Prostate gland (tissue), 2 donors: ENCODE data around the gene ZNF436.

Source experiments
- POLR2A ChIP-seq: fragments of 450-650 bp; IDR thresholded peaks from one replicate; pipeline ENCODE4 v1.6.1; 2016; ENCODE audit warnings: antibody characterized with exemption, mild to moderate bottlenecking
- TF ChIP-seq, protein P1 (sequence below), 4 experiments: fragments of 200-600 bp in 2 of 4; fragments of 450-650 bp in 2 of 4; sonication (generic) in 2 of 4; IDR thresholded peaks; 1 replicate in 3 of 4; 2 replicates in 1 of 4; pipeline ENCODE4 v1.5.1; 2016 to 2019; ENCODE audit warnings: antibody characterized with exemption in 4 of 4, mild to moderate bottlenecking in 2 of 4, moderate library complexity in 2 of 4

DNA sequence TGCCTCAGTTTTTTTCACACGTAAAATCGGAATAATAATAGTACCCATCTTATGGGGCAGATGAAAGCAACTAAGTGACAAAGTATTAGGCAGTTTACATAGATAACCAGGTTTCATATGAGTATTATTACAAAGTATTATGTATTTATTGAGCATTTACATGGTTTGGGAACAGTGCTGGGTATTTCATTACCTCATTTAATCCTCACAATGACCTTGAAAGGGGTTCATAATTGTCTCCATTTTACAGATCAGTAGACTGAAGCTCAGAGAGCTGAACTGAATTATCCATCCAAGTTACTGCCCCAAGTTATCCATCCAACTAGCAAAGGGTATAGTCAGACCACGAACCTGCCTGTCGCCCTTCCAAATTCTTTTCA lies 33.7 kb upstream of the ZNF436 start:
- no peak for TF ChIP-seq POLR2A
- TF ChIP-seq, protein P1, sequence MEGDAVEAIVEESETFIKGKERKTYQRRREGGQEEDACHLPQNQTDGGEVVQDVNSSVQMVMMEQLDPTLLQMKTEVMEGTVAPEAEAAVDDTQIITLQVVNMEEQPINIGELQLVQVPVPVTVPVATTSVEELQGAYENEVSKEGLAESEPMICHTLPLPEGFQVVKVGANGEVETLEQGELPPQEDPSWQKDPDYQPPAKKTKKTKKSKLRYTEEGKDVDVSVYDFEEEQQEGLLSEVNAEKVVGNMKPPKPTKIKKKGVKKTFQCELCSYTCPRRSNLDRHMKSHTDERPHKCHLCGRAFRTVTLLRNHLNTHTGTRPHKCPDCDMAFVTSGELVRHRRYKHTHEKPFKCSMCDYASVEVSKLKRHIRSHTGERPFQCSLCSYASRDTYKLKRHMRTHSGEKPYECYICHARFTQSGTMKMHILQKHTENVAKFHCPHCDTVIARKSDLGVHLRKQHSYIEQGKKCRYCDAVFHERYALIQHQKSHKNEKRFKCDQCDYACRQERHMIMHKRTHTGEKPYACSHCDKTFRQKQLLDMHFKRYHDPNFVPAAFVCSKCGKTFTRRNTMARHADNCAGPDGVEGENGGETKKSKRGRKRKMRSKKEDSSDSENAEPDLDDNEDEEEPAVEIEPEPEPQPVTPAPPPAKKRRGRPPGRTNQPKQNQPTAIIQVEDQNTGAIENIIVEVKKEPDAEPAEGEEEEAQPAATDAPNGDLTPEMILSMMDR (IDR thresholded peaks at IDR 0.05): no peak
